SK-N-MC (cell line): Measurements from ENCODE around the gene MMP15.

ENCODE experiments used
- EZH2 ChIP-seq: fragments of 200-600 bp; sonication (generic); IDR thresholded peaks from one replicate; pipeline ENCODE4 v1.6.1; 2017; ENCODE audit warnings: antibody characterized with exemption
- POLR2AphosphoS5 ChIP-seq: IDR thresholded peaks from 2 replicates; pipeline ENCODE4 v1.6.1; 2012; ENCODE audit warnings: mild to moderate bottlenecking, low read depth, low read length, borderline replicate concordance

DNA sequence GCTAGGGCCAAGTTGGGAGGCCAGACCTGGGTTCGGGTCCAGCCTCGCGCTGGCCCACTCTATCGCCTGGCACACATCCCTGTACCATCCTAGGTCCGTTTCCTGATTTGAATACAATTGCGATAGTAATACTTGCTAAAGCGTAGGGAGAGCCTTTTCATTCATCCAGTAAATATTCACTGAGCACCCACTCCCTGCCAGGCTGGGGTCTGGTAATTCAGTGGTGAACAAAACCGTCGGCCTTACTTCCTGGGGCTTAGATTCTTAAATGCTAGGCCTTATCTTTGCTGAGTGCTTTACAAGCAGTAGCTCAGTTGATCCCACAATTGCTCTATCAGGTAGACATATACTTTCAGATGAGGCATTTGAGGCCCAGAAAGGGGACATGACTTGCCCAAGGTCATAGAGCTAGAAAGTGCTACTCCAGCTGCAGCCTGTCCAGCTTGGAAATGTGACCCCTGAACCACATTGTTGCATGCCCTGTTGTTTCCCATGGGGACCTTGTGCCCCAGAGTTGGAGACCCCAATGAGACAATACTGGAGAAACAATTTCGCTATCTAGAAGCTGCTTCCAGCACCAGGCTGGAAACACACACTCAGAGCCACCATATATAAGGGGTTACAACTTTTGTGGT, 23.7 kb upstream of the MMP15 start:
- TF ChIP-seq EZH2 (no peak), POLR2AphosphoS5 (no peak)
